Loucy (cell line): ENCODE measurements around the gene ZBTB20.

Experiments used
- H2AFZ ChIP-seq: fragments of 200-600 bp; sonication (generic); 2 replicates; pipeline ENCODE4 v1.6.0; 2016; ENCODE audit warnings: antibody characterized with exemption, mild to moderate bottlenecking, low read length, moderate library complexity
- H3F3A ChIP-seq: fragments of 200-600 bp; 2 replicates; pipeline ENCODE4 v1.6.0; 2016; ENCODE audit warnings: antibody characterized with exemption, low read depth, mild to moderate bottlenecking
- H3K27me3 ChIP-seq: fragments of 200-600 bp; sonication (generic); 2 replicates; pipeline ENCODE4 v1.6.1; 2014; ENCODE audit warnings: low read length, mild to moderate bottlenecking; ENCODE audit not compliant: insufficient read depth, poor library complexity, severe bottlenecking
- H3K36me3 ChIP-seq: fragments of 200-600 bp; sonication (generic); 2 replicates; pipeline ENCODE4 v1.6.1; 2016; ENCODE audit warnings: low read length; ENCODE audit not compliant: insufficient read depth
- H3K4me1 ChIP-seq: fragments of 200-600 bp; sonication (generic); 2 replicates; pipeline ENCODE4 v1.5.1; 2014; ENCODE audit warnings: low read length, mild to moderate bottlenecking; ENCODE audit not compliant: insufficient read depth, poor library complexity, severe bottlenecking
- H3K4me2 ChIP-seq: fragments of 200-600 bp; sonication (generic); 2 replicates; pipeline ENCODE4 v1.6.0; 2014; ENCODE audit warnings: antibody characterized with exemption, low read length, low read depth, mild to moderate bottlenecking; ENCODE audit not compliant: poor library complexity, severe bottlenecking
- H3K4me3 ChIP-seq: fragments of 200-600 bp; sonication (generic); 2 replicates; pipeline ENCODE4 v1.5.1; 2014; ENCODE audit warnings: low read length, mild to moderate bottlenecking, mixed read lengths; ENCODE audit not compliant: poor library complexity, severe bottlenecking
- H3K79me2 ChIP-seq: fragments of 200-600 bp; sonication (generic); 2 replicates; pipeline ENCODE4 v1.6.1; 2014; ENCODE audit warnings: low read length; ENCODE audit not compliant: insufficient read depth
- H3K9ac ChIP-seq: fragments of 200-600 bp; sonication (generic); 2 replicates; pipeline ENCODE4 v1.6.0; 2014; ENCODE audit warnings: mild to moderate bottlenecking, low read depth, low read length, moderate library complexity; ENCODE audit not compliant: poor library complexity, severe bottlenecking
- H3K9me2 ChIP-seq: fragments of 200-600 bp; sonication (generic); replicated peaks from 2 replicates; pipeline ENCODE4 v1.6.1; 2016; ENCODE audit warnings: low read depth, low read length, mixed read lengths
- H3K9me3 ChIP-seq: fragments of 200-600 bp; sonication (generic); 2 replicates; pipeline ENCODE4 v1.6.1; 2014; ENCODE audit warnings: mild to moderate bottlenecking, antibody characterized with exemption, low read length, low read depth; ENCODE audit not compliant: insufficient read depth
- H4K20me1 ChIP-seq: fragments of 200-600 bp; sonication (generic); 2 replicates; pipeline ENCODE4 v1.6.0; 2014; ENCODE audit warnings: antibody characterized with exemption, low read length, mild to moderate bottlenecking; ENCODE audit not compliant: insufficient read depth, poor library complexity, severe bottlenecking
- EZH2phosphoT487 ChIP-seq: fragments of 200-600 bp; IDR thresholded peaks from 2 replicates; pipeline ENCODE4 v1.6.1; 2018; ENCODE audit warnings: antibody characterized with exemption, mild to moderate bottlenecking, moderate library complexity, borderline replicate concordance
- TF ChIP-seq, protein P1 (sequence below): fragments of 200-600 bp; sonication (generic); conservative IDR thresholded peaks from 2 replicates; pipeline ENCODE4 v1.5.1; 2014; ENCODE audit warnings: mild to moderate bottlenecking, antibody characterized with exemption, low read length

The ZBTB20 gene

DNA sequence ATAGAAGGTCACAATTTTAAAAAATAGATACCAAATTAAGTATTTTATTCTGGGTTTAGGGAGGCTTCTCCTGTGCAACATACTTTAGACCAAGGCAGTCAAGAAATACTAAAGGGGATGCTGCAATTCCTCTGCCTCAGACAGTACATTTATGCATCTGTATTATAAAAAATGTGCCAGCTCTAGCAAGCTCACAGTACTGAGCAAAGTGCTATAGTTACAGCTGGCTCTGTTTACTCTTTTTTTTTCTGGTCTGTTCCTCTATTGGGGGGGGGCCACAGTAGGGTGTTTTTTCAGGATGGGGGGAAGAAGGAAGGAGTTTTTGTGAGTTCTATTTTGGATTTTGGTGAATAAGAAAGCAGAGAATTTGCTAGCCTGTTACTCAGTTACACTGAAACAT lies 668.3 kb downstream of the ZBTB20 start:
- Histone ChIP-seq H3K36me3 (no peaks in the 10 kb centered on the region), H3K27me3 (no peaks in the 10 kb centered on the region), H3K9me3 (no peaks in the 10 kb centered on the region), H2AFZ (no peak overlapping the region), H3K4me2 (no peak overlapping the region), H3K4me3 (no peak overlapping the region), H3K9me2 (no peaks in the 10 kb centered on the region), H4K20me1 (no peaks in the 10 kb centered on the region), H3K9ac (no peak overlapping the region), H3K79me2 (no peaks in the 10 kb centered on the region), H3F3A (no peaks in the 10 kb centered on the region), H3K4me1 (peaks cover 22% of the 10 kb centered on the region)
- TF ChIP-seq EZH2phosphoT487 = no peak
- TF ChIP-seq, protein P1, sequence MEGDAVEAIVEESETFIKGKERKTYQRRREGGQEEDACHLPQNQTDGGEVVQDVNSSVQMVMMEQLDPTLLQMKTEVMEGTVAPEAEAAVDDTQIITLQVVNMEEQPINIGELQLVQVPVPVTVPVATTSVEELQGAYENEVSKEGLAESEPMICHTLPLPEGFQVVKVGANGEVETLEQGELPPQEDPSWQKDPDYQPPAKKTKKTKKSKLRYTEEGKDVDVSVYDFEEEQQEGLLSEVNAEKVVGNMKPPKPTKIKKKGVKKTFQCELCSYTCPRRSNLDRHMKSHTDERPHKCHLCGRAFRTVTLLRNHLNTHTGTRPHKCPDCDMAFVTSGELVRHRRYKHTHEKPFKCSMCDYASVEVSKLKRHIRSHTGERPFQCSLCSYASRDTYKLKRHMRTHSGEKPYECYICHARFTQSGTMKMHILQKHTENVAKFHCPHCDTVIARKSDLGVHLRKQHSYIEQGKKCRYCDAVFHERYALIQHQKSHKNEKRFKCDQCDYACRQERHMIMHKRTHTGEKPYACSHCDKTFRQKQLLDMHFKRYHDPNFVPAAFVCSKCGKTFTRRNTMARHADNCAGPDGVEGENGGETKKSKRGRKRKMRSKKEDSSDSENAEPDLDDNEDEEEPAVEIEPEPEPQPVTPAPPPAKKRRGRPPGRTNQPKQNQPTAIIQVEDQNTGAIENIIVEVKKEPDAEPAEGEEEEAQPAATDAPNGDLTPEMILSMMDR = no peak

GRCh38 chr3:114476511-114476910 lies 670.6 kb downstream of the ZBTB20 start:
- Histone ChIP-seq H3K4me1 (peaks cover 13% of the 10 kb centered on the region), H3K36me3 (no peaks in the 10 kb centered on the region), H4K20me1 (no peaks in the 10 kb centered on the region), H2AFZ (no peak overlapping the region), H3F3A (no peaks in the 10 kb centered on the region), H3K9ac (no peak overlapping the region), H3K27me3 (no peaks in the 10 kb centered on the region), H3K79me2 (no peaks in the 10 kb centered on the region), H3K4me3 (no peak overlapping the region), H3K9me3 (no peaks in the 10 kb centered on the region), H3K9me2 (no peaks in the 10 kb centered on the region), H3K4me2 (no peak overlapping the region)
- no peak for TF ChIP-seq EZH2phosphoT487
- TF ChIP-seq, protein P1 = no peak

DNA sequence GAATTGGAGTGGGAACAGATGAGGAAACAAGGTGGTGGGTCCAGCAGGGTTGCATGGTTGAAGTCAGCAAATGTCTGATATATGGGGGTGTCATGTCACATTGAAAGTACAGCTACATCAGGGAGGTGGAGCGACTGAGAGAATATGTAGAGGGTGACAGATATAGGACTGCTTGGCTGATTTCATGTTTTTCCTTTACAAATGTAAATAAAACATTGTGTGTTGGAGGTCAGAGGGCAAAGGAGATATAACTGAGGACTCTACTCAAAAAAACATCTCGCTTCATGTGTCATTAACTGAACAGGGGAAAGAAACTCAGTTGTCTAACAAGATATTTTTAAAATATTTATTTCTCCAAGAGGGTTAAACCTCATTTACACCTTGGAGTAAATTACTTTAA lies 675.6 kb downstream of the ZBTB20 start:
- H3K9me2 ChIP-seq = no peaks in the 10 kb centered on the region
- TF ChIP-seq, protein P1 = no peak
- TF ChIP-seq EZH2phosphoT487 = no peak

More for the DNA sequence above, 675.6 kb downstream of the ZBTB20 start:
- H3K4me3 ChIP-seq = no peak overlapping the region
- H3K79me2 ChIP-seq = no peaks in the 10 kb centered on the region
- H3K4me1 ChIP-seq = no peaks in the 10 kb centered on the region
- H4K20me1 ChIP-seq = no peaks in the 10 kb centered on the region
- H3K9ac ChIP-seq = no peak overlapping the region
- H3F3A ChIP-seq = no peaks in the 10 kb centered on the region
- H3K9me3 ChIP-seq = no peaks in the 10 kb centered on the region
- no peak overlapping the region for H2AFZ ChIP-seq
- H3K4me2 ChIP-seq = no peak overlapping the region
- no peaks in the 10 kb centered on the region for H3K36me3 ChIP-seq
- H3K27me3 ChIP-seq = no peaks in the 10 kb centered on the region
